ENCODE data around the gene C11orf68.

DNA sequence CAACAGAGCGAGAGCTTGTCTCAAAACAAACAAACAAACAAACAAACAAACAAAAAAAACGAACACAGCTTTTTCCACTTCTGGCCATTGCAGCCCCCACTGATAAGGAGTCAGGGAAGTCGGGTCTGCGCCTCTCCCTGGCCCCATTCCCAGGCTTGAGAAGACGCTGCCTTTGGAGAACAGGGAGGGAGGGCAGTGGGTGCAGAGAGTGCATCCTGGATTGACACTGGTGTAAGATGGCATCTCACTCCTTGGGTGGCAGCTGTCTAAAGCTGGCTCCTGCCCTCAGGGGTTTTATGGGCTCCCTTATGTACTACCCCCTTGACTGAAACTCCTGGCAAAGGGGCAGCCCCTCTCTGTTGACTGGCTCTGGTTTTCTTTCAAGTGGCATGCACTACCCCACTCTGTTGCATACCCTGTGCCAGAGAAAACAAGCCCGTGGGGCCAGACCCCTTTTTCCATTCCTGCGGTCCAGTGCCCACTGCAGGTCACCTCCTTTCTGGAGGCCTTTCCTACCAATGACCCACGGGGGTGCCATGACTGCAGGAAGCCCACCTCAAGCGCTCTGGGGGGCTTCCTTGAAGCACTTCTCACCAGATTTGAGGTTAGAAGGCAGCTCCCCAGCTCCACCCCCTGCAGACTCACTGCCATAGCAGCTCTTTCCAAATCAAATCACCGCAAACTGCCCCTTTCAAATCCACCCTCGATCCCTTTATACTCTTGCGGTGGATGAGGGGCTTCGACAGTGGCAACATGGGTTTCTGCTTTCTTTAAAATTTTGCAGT lies 13.1 kb upstream of the C11orf68 start:
- TF ChIP-seq CTCF (conservative IDR thresholded peaks at IDR 0.05; ENCODE audit: low read depth in 2 of 2) = peak in 1 of 2 experiments; percentile 22; a peak in 1 of 4 replicates
- TF ChIP-seq POLR2AphosphoS5 (IDR thresholded peaks at IDR 0.05; ENCODE audit: low read depth) = no peak
- TF ChIP-seq CREB1 (CRISPR knock-in tag; IDR thresholded peaks at IDR 0.05; ENCODE audit: low read depth) = no peak
- no peak for TF ChIP-seq EZH2 (IDR thresholded peaks at IDR 0.05; ENCODE audit: low read depth, unreplicated experiment)
- no peak for TF ChIP-seq REST (IDR thresholded peaks at IDR 0.05; ENCODE audit: unreplicated experiment)
- TF ChIP-seq ZNF331 (CRISPR knock-in tag; IDR thresholded peaks at IDR 0.05; ENCODE audit: low read depth) = no peak
- no peak for TF ChIP-seq ETS1 (IDR thresholded peaks at IDR 0.05)
- TF ChIP-seq EZH2phosphoT487 (IDR thresholded peaks at IDR 0.05; ENCODE audit: unreplicated experiment) = no peak
